SK-N-MC (cell line): ENCODE measurements around the gene ZNF423.

Experiments used
- EZH2 ChIP-seq: fragments of 200-600 bp; sonication (generic); IDR thresholded peaks from one replicate; pipeline ENCODE4 v1.6.1; 2017; ENCODE audit warnings: antibody characterized with exemption
- POLR2AphosphoS5 ChIP-seq: IDR thresholded peaks from 2 replicates; pipeline ENCODE4 v1.6.1; 2012; ENCODE audit warnings: mild to moderate bottlenecking, low read depth, low read length, borderline replicate concordance

DNA sequence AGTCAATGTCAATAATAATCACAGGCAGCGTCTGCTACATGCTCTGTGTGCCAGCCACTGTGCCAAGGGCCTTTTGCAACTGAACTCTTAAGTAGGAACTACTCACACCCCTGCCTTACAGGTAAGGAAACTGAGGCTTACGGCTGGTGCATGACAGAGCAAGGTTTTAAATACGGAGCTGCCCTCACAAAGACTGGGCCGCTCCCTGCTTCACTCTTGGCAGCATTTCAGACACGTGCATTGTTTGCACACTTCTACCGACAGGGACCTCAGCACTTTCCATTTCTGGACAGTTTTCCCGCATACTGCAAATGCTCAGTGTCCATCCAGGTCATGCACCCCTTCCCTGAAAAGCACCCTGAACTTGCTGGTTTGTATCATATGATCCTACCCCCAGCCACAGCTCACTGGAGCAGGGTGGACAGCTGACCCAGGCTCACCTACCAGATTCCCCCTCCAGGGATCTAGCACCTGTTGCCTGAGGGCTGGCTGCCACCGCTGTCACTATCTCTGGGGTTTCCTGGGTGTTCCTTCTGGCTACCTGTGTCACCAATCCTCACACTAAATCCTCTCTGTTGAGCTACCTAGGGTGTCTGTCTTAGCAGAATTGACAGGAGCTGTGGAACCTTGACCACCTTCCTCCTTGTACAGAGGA lies 339.4 kb downstream of the ZNF423 start:
- TF ChIP-seq POLR2AphosphoS5: no peak
- no peak for TF ChIP-seq EZH2
